GM23248 (cell line): ENCODE results near the gene SMTN.

Experiments
- EZH2 ChIP-seq: fragments of 200-600 bp; sonication (generic); IDR thresholded peaks from 2 replicates; pipeline ENCODE4 v1.6.1; 2018; ENCODE audit warnings: antibody characterized with exemption, mild to moderate bottlenecking; ENCODE audit not compliant: insufficient read depth, poor library complexity, severe bottlenecking
- EZH2phosphoT487 ChIP-seq: fragments of 200-600 bp; sonication (generic); IDR thresholded peaks from 2 replicates; pipeline ENCODE4 v1.6.1; 2018; ENCODE audit warnings: antibody characterized with exemption, moderate library complexity, mild to moderate bottlenecking, low read depth; ENCODE audit not compliant: insufficient read depth

- TF ChIP-seq EZH2: no peak
- TF ChIP-seq EZH2phosphoT487: no peak
These were observed 812 bp upstream of the SMTN start for GRCh38 chr22:31080164-31080847.
